Activated naive CD8-positive, alpha-beta T cell (primary cell): Measurements from ENCODE around the gene DCAF6.

Source experiments
- H3K27ac Mint-ChIP-seq: one replicate; pipeline ENCODE4 v1.8.0; 2021; ENCODE audit warnings: mixed read lengths
- H3K27me3 Mint-ChIP-seq: one replicate; pipeline ENCODE4 v1.8.0; 2021; ENCODE audit warnings: mixed read lengths
- H3K36me3 Mint-ChIP-seq: one replicate; pipeline ENCODE4 v1.8.0; 2021; ENCODE audit warnings: mixed read lengths
- H3K4me1 Mint-ChIP-seq: one replicate; pipeline ENCODE4 v1.8.0; 2021; ENCODE audit warnings: low read depth, mixed read lengths
- H3K4me3 Mint-ChIP-seq: one replicate; pipeline ENCODE4 v1.8.0; 2021; ENCODE audit warnings: mild to moderate bottlenecking, mixed read lengths
- H3K9me3 Mint-ChIP-seq: one replicate; pipeline ENCODE4 v1.8.0; 2021; ENCODE audit warnings: low read depth, mixed read lengths

The DCAF6 gene

DNA sequence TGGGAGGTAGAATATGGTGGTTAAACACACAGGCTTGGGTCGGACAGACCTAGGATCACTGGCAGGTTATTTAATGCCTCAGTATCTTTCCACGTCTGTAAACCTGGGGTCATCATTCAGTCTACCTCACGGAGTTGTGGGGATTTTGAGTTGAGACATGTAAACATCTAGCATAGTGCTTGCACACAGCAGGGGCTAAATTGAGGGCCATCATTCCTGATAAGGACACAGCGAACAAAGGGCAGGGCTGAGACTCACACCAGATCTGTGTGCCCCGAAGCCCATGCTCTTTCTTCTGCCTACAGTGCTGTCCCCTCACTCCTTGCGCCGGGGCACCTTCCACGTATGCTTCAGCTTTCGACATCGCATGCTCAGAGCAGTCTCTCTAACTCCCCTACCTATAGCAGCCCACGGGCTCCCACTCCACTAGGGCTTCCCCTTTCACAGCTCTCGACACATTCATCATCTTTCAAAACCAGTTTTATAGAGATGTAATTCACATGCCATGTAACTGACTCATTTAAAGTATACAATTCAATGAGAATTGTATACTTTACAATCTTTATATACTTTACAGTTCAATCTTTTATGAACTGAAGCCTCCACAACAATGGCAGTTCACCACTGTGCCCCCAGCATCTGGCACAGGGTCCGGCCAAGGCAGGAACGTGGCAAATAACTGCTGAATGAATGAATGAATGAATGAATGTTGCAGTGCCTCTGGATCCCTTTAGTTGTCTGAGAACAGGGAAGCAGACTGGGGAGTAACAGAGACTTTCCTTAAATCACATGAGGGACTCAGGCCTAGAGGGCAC is 152.2 kb downstream of the DCAF6 start:
- no peaks in the 10 kb centered on the region for H3K36me3 Mint-ChIP-seq
- peaks cover 1% of the 10 kb centered on the region for H3K27me3 Mint-ChIP-seq
- no peak overlapping the region for H3K4me3 Mint-ChIP-seq
- no peaks in the 10 kb centered on the region for H3K9me3 Mint-ChIP-seq
- no peak overlapping the region for H3K27ac Mint-ChIP-seq
- peaks cover 2% of the 10 kb centered on the region for H3K4me1 Mint-ChIP-seq

DNA sequence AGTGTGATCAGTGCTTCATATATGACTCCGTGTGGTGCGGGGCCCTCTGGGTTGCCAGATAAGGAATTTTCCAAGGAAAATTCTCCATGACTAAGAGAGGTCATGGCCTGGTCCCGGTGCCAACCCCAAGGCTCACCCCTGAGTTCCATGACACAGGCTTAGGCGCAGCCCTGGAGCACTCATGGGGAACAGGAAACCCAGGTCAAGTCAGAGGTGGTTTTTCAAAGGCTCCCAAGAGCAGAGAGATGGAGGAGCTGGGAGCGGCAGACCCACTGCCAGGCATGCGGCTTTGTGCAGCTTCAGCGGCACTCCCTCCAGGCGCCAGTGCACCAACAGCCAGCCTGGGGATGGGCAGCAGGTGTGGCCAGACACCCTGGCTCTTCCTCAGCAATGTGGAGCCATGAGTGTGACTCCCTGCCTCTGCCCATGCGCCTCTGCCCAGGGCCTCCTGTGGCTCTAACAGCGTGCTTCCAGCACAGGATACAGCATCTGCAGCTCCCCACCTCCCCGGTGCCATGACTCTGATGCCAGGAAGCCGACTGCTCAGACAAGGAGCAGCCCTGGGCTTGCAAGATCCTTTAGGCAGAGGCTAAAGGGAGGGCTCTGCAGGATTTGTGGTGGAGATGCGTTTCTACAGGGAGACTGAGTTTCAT is 153.0 kb downstream of the DCAF6 start:
- Mint-ChIP-seq H3K4me3 (no peak overlapping the region), H3K27me3 (peaks cover 1% of the 10 kb centered on the region), H3K27ac (no peak overlapping the region), H3K9me3 (no peaks in the 10 kb centered on the region), H3K36me3 (no peaks in the 10 kb centered on the region), H3K4me1 (peaks cover 2% of the 10 kb centered on the region)

DNA sequence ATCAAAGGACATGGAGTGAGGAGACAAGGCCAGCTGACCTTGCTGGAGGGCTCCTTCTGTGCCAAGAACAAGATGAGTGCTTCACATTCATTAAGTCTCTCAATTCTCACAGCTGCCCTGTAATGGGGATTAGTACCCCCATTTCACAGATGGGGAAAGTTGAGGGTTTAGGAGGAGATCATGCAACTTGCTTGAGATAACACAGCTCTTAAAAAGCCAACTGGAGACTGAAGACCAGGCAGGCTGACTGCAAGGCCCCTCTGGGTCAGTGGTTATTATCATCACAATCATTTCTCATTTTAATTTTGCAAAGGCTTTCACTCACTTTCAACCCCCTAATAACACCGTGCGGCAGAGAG is 153.5 kb downstream of the DCAF6 start:
- H3K9me3 Mint-ChIP-seq, result no peaks in the 10 kb centered on the region
- H3K36me3 Mint-ChIP-seq, result no peaks in the 10 kb centered on the region
- no peaks in the 10 kb centered on the region for H3K4me1 Mint-ChIP-seq
- H3K27ac Mint-ChIP-seq, result no peak overlapping the region
- H3K4me3 Mint-ChIP-seq, result no peak overlapping the region
- H3K27me3 Mint-ChIP-seq, result peaks cover 2% of the 10 kb centered on the region

DNA sequence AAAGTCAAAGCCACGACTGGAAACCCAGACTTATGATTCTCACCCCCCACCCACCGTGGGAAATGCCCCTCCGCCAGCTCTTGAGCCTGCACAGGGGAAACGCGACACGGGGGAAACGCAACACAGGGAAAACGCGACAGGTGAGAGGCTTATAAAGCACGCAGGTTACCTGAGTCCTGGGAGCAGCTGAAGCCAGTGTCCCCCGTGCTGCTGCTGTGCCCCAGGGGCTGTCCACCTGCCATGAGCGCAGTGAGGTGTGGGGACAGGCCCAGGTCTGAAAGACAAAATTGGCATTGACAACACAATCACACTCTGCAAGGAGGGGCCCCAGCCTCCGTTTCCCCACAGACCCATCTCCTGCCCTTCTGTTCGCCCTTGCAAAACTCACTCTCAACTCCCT is 153.9 kb downstream of the DCAF6 start:
- H3K4me3 Mint-ChIP-seq, result no peak overlapping the region

DNA sequence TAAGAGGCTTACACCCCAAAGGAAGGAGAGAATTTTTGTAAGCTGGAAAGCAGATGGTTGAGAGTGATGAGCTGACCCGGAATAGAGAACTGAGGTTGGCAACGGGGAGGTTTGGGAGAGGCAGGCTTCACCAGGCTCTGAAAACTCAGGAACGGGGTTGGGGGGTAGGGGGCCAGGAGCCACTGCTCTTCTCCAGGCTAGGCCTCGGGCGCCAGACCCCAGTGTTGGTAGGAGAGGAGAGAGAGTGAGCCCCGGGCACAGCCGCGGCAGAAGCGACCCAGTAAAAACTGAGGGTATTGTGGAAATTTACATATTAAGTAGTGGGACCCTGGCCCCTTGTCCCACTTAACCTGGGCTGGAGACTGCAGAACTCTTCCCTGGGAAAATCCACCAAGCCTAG is 154.6 kb downstream of the DCAF6 start:
- H3K9me3 Mint-ChIP-seq, result no peaks in the 10 kb centered on the region
- H3K36me3 Mint-ChIP-seq, result no peaks in the 10 kb centered on the region
- H3K4me1 Mint-ChIP-seq, result no peaks in the 10 kb centered on the region
- peaks cover 4% of the 10 kb centered on the region for H3K27me3 Mint-ChIP-seq
- H3K27ac Mint-ChIP-seq, result no peak overlapping the region
- H3K4me3 Mint-ChIP-seq, result no peak overlapping the region

More for the DNA sequence above, 153.9 kb downstream of the DCAF6 start:
- Mint-ChIP-seq H3K36me3 (no peaks in the 10 kb centered on the region), H3K9me3 (no peaks in the 10 kb centered on the region), H3K27me3 (peaks cover 4% of the 10 kb centered on the region), H3K4me1 (no peaks in the 10 kb centered on the region), H3K27ac (no peak overlapping the region)

DNA sequence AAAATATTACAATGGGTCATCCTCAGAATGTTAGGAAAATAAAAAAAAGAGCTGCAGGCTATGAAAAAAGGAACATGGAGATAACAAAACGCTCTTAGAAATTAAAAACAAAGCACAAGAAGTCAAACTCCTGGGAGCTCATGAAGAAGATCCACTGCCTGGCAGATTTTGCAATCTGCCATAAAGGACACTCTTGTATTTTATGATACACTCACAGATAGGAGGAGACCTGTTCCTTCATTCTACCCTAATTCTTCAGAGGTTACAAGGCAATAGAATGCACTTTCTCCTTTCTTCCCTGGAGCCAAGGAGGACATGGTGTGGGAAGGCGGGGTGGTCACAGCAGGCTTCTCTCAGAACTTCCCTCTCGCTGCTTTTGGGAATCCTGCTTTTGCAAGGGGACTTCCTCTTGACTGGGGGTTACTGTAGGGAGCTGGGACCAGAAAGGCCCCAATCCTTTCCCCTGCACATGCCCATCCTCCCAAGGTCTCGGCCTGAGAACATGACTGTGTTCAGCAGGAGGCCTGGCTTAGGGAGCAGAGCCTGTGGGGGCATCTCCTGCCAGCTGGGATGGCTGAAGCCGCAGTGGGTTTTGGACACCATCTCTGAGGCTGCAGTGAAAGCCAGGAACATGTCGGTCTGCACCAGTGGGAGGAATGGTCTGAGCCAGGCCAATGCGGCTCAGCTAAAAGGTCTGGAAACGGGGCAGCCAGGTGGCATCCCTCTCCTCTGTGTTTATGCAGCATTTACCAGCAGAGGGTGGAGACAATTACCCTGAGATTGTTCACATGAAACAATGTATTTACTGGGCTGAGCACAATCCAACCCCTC is 155.5 kb downstream of the DCAF6 start:
- H3K4me1 Mint-ChIP-seq, result no peaks in the 10 kb centered on the region
- H3K9me3 Mint-ChIP-seq, result no peaks in the 10 kb centered on the region
- H3K27me3 Mint-ChIP-seq, result peaks cover 4% of the 10 kb centered on the region
- H3K27ac Mint-ChIP-seq, result no peak overlapping the region
- H3K4me3 Mint-ChIP-seq, result no peak overlapping the region
- H3K36me3 Mint-ChIP-seq, result no peaks in the 10 kb centered on the region

DNA sequence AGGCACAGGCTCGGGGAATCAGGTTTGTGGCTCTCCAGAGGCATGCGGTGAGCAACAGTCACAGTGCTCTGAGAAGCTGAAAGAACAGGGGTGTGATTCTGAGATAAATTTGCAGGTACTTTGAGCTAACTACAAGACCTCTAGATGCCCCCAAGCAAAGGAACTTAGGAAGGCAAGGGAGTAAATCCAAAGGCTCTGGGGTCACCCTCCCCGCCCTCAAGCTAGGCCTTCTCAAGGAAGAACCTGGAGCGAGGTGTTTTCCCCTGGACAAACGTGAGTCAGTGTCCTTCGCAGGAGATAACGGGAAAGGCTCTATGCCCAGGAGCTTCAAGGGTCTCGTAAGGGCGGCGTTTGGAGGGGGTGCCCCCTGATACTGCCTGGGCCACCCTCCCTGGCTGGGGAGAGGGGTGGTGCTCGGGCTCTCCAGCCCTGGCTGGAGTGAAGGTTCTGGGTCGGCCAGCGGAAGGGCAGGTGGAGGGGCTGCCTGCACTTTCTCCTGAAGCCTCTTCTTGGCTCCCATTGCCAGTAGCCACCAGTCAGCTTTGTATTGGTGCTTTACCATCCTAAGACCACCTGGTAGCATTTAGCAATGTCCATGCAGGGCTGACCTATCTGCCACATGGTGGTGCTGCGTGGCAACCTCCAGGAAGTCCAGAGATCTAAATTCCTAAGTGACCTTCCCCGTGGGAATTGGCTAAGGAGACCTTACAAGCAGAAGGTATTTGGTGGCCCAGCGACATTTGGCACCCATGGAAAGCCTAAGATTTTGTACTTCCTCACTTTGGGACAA is 156.3 kb downstream of the DCAF6 start:
- no peaks in the 10 kb centered on the region for H3K36me3 Mint-ChIP-seq

DNA sequence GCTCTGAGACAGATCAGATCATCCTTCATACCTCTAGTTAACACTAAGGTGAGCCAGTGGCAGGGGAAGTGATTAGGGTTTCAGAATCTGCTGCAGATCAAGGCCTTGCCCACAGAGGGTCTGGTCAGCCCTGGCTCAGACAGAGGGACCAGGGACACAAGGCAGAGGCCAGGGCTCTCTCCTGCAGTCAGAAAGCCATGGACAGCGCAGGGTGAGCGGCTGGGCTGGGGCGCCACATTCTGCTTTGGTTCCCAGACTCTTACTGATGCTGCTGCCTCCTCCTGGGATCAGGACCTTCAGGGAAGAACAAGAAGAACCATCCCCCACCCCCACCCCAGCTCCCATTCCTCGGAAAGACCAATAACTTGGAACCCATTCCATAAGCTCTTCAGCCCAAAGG is 157.1 kb downstream of the DCAF6 start:
- no peak overlapping the region for H3K27ac Mint-ChIP-seq
- no peaks in the 10 kb centered on the region for H3K4me1 Mint-ChIP-seq
- H3K4me3 Mint-ChIP-seq, result no peak overlapping the region
- peaks cover 2% of the 10 kb centered on the region for H3K27me3 Mint-ChIP-seq
- no peaks in the 10 kb centered on the region for H3K9me3 Mint-ChIP-seq
- no peaks in the 10 kb centered on the region for H3K36me3 Mint-ChIP-seq

More for the DNA sequence above, 156.3 kb downstream of the DCAF6 start:
- Mint-ChIP-seq H3K9me3 (no peaks in the 10 kb centered on the region), H3K4me1 (no peaks in the 10 kb centered on the region), H3K4me3 (no peak overlapping the region), H3K27me3 (peaks cover 4% of the 10 kb centered on the region), H3K27ac (no peak overlapping the region)

DNA sequence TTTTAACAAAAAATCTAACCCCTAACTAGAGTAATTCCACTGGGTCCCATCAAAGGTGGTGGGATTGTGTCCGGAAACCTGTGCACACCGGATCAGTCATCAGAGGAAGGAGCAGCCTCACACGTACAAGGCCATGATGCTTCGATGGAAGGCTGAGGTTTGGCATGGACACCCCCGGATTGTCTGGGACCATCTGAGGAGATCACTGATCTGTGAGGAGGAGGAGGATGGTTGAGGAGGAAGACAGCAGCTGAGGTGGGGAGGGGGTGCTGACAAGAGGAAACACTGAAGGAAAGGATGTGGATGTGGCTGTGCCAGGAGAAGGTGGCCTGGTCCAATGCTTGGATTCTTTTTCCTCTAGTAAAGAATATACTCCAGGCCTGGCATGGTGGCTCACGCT is 159.0 kb downstream of the DCAF6 start:
- no peak overlapping the region for H3K27ac Mint-ChIP-seq
- H3K9me3 Mint-ChIP-seq, result no peaks in the 10 kb centered on the region
- no peaks in the 10 kb centered on the region for H3K4me1 Mint-ChIP-seq
- H3K36me3 Mint-ChIP-seq, result no peaks in the 10 kb centered on the region
- H3K27me3 Mint-ChIP-seq, result peaks cover 2% of the 10 kb centered on the region
- H3K4me3 Mint-ChIP-seq, result no peak overlapping the region

DNA sequence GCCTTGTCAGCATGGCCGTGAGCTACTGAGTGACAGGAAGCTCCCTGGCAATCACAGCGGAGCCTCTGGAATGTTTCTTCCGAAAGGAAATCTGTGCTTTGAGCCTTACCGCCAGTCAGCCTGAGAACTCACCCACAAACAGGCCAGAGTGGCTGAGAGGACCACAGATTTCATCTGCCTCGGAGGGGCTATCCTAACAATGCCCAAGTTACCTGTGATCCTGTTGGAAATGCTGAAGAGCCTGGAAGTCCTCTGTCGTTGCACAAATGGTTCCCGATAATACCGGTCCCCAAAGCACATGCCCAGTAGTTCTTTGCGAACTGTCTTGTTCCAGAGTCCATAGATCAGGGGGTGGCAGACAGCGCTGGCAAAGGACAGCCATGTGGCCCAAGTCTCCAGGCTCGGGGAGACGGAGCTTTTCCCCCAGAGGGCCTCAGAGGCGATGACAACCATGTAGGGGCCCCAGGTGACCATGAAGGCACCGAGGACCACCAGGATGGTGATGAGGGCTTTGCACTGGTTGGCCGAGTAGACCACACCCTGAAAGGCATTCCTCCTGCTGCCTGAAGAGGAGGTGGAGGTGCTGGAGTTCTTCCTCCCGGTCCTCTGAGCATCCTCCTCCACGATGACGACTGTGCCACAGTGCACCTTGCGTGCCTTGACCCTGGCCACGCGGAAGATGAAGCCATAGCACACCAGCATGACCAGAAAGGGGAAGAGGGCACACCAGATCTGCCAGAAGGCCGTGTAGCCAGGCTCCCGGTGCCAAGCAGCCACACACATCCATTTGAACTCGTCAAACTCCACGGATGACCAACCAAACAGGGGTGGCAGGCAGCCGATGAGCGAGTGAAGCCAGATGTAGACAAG is 160.0 kb downstream of the DCAF6 start:
- no peaks in the 10 kb centered on the region for H3K4me1 Mint-ChIP-seq
- no peak overlapping the region for H3K27ac Mint-ChIP-seq
- H3K27me3 Mint-ChIP-seq, result peaks cover 2% of the 10 kb centered on the region
- H3K36me3 Mint-ChIP-seq, result no peaks in the 10 kb centered on the region
- no peak overlapping the region for H3K4me3 Mint-ChIP-seq
- no peaks in the 10 kb centered on the region for H3K9me3 Mint-ChIP-seq

DNA sequence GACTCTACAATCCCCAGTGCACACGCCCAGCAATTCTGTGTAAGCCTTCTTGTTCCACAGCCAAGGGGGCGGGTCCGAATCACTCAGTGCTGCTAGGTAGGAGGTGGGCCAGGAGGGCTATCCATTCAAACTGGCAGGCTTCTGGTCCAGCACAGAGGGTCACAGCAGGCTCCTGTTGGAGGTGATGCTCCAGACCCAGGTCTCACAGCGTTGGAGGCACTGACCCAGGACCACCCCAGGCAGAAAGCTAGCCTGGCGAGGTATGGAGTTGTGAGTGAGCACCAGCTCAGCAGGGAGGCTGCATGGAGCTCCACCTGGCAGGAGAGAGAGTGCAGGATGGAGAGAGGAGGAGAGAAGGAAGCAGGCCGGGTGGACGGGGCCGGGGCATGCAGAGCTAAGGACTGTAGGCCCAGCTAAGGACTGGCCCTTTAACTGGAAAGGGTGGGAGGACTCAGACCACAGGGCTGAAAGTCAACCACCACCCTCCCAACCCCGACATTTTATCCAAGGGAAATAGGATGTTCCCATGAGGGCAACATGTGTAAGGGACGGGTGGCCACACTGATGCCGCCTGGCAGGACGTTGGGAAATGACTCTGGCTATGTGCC is 161.5 kb downstream of the DCAF6 start:
- no peaks in the 10 kb centered on the region for H3K36me3 Mint-ChIP-seq
- H3K27ac Mint-ChIP-seq, result no peak overlapping the region
- H3K4me3 Mint-ChIP-seq, result no peak overlapping the region
- H3K9me3 Mint-ChIP-seq, result no peaks in the 10 kb centered on the region
- H3K4me1 Mint-ChIP-seq, result no peaks in the 10 kb centered on the region
- H3K27me3 Mint-ChIP-seq, result peaks cover 2% of the 10 kb centered on the region

DNA sequence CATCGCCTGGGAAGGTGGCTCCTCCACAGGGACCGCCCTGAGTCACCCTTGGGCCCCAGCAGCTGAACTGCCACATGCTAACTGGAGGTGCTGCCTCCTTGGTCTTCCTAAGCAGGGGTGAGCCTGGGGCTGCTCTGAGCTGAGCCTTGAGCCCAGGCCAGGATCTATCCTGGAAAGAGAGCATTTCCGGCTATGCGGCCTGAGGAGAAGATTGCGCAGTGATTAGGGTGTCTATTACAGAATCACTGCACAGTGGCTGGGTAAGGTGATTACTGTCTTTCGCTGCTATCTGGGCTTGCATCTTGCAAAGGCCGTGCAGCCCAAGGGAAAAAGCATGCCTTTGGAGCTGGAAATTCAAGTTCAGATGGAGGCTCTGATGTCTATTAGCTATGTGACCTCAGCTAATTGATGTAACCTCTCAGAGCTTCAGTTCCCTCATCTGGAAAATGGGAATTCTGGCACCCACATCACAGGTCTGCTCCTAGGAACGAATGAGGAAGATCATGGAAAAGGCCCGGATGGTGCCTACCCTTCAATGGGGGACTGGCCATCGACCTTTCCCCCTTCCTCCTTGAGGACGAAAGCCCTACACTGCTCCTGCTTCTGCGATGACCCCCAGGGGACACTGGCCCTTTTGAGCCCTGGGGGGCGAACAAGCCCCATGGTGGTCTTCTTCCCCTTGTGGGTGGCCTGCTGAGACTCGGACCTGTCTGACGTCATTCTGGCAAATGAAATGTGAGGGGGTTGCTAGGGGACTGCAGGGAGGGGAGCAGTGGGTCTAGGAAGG is 162.2 kb downstream of the DCAF6 start:
- no peaks in the 10 kb centered on the region for H3K9me3 Mint-ChIP-seq
- H3K4me3 Mint-ChIP-seq, result no peak overlapping the region
- H3K27ac Mint-ChIP-seq, result no peak overlapping the region
- H3K27me3 Mint-ChIP-seq, result peaks cover 2% of the 10 kb centered on the region
- H3K4me1 Mint-ChIP-seq, result no peaks in the 10 kb centered on the region
- no peaks in the 10 kb centered on the region for H3K36me3 Mint-ChIP-seq

DNA sequence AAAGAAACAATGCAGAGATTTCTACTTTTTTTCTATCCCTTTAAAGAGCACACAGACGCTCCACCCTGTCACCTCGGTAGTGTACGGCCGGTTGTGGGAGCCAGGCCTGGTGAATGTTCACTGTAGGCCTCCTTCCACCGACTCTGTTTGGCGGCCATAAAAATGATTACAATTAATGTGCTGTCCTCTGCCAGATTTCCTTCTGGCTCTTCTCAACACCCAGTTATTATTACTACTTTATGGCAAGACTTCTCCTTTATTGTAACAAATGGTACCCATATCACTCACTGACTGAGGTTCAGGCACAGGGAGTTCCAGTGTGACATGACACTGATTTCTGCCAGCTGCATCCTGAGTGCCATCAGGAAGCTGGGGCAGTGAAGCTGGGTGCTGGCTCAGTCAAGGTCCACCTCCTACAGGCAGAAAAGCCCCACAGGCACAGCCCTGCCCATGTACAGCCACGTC is 162.9 kb downstream of the DCAF6 start:
- Mint-ChIP-seq H3K9me3 (no peaks in the 10 kb centered on the region), H3K4me3 (no peak overlapping the region), H3K27me3 (peaks cover 2% of the 10 kb centered on the region), H3K36me3 (no peaks in the 10 kb centered on the region), H3K27ac (no peak overlapping the region), H3K4me1 (no peaks in the 10 kb centered on the region)
